Neural cell (in vitro differentiated cells): ENCODE data around the gene ZBTB46. TPM values are rescaled to one million over a fixed set of nuclear protein-coding genes. Genes with fewer than 3 reads are reported as not detected.

ENCODE experiments used
- H2AFZ ChIP-seq: fragments of 200-600, 300-800 bp; sonication (generic), shearing (Covaris generic); 2 replicates; pipeline ENCODE4 v1.6.0; 2014; ENCODE audit warnings: low read depth, mild to moderate bottlenecking, antibody characterized with exemption, low read length, moderate library complexity
- H3F3A ChIP-seq: fragments of 200-600 bp; shearing (Covaris generic); 2 replicates; pipeline ENCODE4 v1.6.1; 2016; ENCODE audit warnings: mild to moderate bottlenecking, moderate library complexity, mixed read lengths, antibody characterized with exemption, low read length; ENCODE audit not compliant: insufficient read depth, poor library complexity, severe bottlenecking
- H3K27ac ChIP-seq: fragments of 200-600, 300-800 bp; sonication (generic), shearing (Covaris generic); 2 replicates; pipeline ENCODE4 v1.5.1; 2014; ENCODE audit warnings: mild to moderate bottlenecking, low read length, moderate library complexity
- H3K27me3 ChIP-seq: fragments of 300-800, 200-600 bp; sonication (generic), shearing (Covaris generic); 2 replicates; pipeline ENCODE4 v1.6.0; 2014; ENCODE audit warnings: mild to moderate bottlenecking, low read depth, low read length, moderate library complexity; ENCODE audit not compliant: insufficient read depth
- H3K36me3 ChIP-seq: fragments of 300-800, 200-600 bp; sonication (generic), shearing (Covaris generic); 2 replicates; pipeline ENCODE4 v1.5.1; 2014; ENCODE audit warnings: mild to moderate bottlenecking, antibody characterized with exemption, low read length, moderate library complexity; ENCODE audit not compliant: insufficient read depth
- H3K4me2 ChIP-seq: fragments of 300-800, 200-600 bp; sonication (generic), shearing (Covaris generic); 2 replicates; pipeline ENCODE4 v1.6.0; 2014; ENCODE audit warnings: mild to moderate bottlenecking, low read length
- H3K4me3 ChIP-seq: fragments of 300-800, 200-600 bp; sonication (generic), shearing (Covaris generic); 2 replicates; pipeline ENCODE4 v1.5.1; 2014; ENCODE audit warnings: mild to moderate bottlenecking, low read length, moderate library complexity
- H3K79me2 ChIP-seq: fragments of 200-600 bp; shearing (Covaris generic); replicated peaks from 2 replicates; pipeline ENCODE4 v1.6.0; 2014; ENCODE audit warnings: mild to moderate bottlenecking, low read length, moderate library complexity; ENCODE audit not compliant: insufficient read depth
- H3K9ac ChIP-seq: fragments of 300-800, 200-600 bp; sonication (generic), shearing (Covaris generic); 2 replicates; pipeline ENCODE4 v1.6.1; 2016; ENCODE audit warnings: mild to moderate bottlenecking, low read length, mixed read lengths
- H3K9me2 ChIP-seq: fragments of 200-600 bp; shearing (Covaris generic); 2 replicates; pipeline ENCODE4 v1.6.1; 2016; ENCODE audit warnings: mild to moderate bottlenecking, low read length, mixed read lengths; ENCODE audit not compliant: insufficient read depth
- H3K9me3 ChIP-seq: fragments of 200-600, 300-800 bp; sonication (generic), shearing (Covaris generic); 2 replicates; pipeline ENCODE4 v1.6.1; 2016; ENCODE audit warnings: mild to moderate bottlenecking, mixed run types, low read length, moderate library complexity, mixed read lengths
- H4K20me1 ChIP-seq: fragments of 200-600 bp; shearing (Covaris generic); 2 replicates; pipeline ENCODE4 v1.6.1; 2016; ENCODE audit warnings: mild to moderate bottlenecking, mixed run types; ENCODE audit not compliant: insufficient read depth
- EP300 ChIP-seq: fragments of 450-650 bp; conservative IDR thresholded peaks from 2 replicates; pipeline ENCODE4 v1.6.1; 2014; ENCODE audit warnings: antibody characterized with exemption, mild to moderate bottlenecking, moderate library complexity; ENCODE audit not compliant: poor library complexity, severe bottlenecking
- EZH2 ChIP-seq: fragments of 200-600, 300-800 bp; shearing (Covaris generic), sonication (generic); IDR thresholded peaks from 2 replicates; pipeline ENCODE4 v1.6.1; 2014; ENCODE audit warnings: antibody characterized with exemption, low read length, borderline replicate concordance, mild to moderate bottlenecking; ENCODE audit not compliant: insufficient read depth, poor library complexity, severe bottlenecking
- MXI1 ChIP-seq: fragments of 450-650 bp; conservative IDR thresholded peaks from 2 replicates; pipeline ENCODE4 v1.6.1; 2014; ENCODE audit warnings: antibody characterized with exemption, mild to moderate bottlenecking; ENCODE audit not compliant: poor library complexity, severe bottlenecking
- POLR2AphosphoS5 ChIP-seq: IDR thresholded peaks from 2 replicates; pipeline ENCODE4 v1.6.1; 2012
- RAD21 ChIP-seq: fragments of 450-650 bp; conservative IDR thresholded peaks from 2 replicates; pipeline ENCODE4 v1.6.1; 2014; ENCODE audit warnings: antibody characterized with exemption, mild to moderate bottlenecking, moderate library complexity
- REST ChIP-seq: IDR thresholded peaks from 2 replicates; pipeline ENCODE4 v1.6.1; 2012; ENCODE audit warnings: borderline replicate concordance
- SMC3 ChIP-seq: fragments of 450-650 bp; conservative IDR thresholded peaks from 2 replicates; pipeline ENCODE4 v1.6.1; 2014; ENCODE audit warnings: antibody characterized with exemption, mild to moderate bottlenecking, moderate library complexity; ENCODE audit not compliant: poor library complexity
- TAF1 ChIP-seq: IDR thresholded peaks from 2 replicates; pipeline ENCODE4 v1.6.1; 2012; ENCODE audit warnings: low read depth
- polyA plus RNA-seq: library from polyadenylated mRNA; depleted of rRNA; stranded (reverse); fragments of >200 nt; gene quantifications from 2 replicates; pipeline ENCODE4 v1.2.3, GENCODE V29; 2014
- TF ChIP-seq, protein P1 (sequence below): fragments of 450-650 bp; IDR thresholded peaks from 2 replicates; pipeline ENCODE4 v1.5.1; 2014; ENCODE audit warnings: antibody characterized with exemption, mild to moderate bottlenecking, moderate library complexity; ENCODE audit not compliant: poor library complexity, severe bottlenecking

The ZBTB46 gene
- polyA plus RNA-seq, 1 donor from 2014 or later: 15.0 TPM

- Histone ChIP-seq H3K79me2 (no peaks in the 10 kb centered on the region), H3K36me3 (no peaks in the 10 kb centered on the region), H2AFZ (no peak overlapping the region), H3K4me3 (no peak overlapping the region), H3K4me2 (no peak overlapping the region), H3K27ac (no peak overlapping the region), H3K9me2 (no peaks in the 10 kb centered on the region), H4K20me1 (no peaks in the 10 kb centered on the region), H3F3A (no peaks in the 10 kb centered on the region), H3K9me3 (no peaks in the 10 kb centered on the region), H3K9ac (no peak overlapping the region), H3K27me3 (no peaks in the 10 kb centered on the region)
- TF ChIP-seq, protein P1, sequence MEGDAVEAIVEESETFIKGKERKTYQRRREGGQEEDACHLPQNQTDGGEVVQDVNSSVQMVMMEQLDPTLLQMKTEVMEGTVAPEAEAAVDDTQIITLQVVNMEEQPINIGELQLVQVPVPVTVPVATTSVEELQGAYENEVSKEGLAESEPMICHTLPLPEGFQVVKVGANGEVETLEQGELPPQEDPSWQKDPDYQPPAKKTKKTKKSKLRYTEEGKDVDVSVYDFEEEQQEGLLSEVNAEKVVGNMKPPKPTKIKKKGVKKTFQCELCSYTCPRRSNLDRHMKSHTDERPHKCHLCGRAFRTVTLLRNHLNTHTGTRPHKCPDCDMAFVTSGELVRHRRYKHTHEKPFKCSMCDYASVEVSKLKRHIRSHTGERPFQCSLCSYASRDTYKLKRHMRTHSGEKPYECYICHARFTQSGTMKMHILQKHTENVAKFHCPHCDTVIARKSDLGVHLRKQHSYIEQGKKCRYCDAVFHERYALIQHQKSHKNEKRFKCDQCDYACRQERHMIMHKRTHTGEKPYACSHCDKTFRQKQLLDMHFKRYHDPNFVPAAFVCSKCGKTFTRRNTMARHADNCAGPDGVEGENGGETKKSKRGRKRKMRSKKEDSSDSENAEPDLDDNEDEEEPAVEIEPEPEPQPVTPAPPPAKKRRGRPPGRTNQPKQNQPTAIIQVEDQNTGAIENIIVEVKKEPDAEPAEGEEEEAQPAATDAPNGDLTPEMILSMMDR: no peak
- TF ChIP-seq EP300: no peak
Observed at GRCh38 chr20:63744158-63744557, 86.9 kb downstream of the ZBTB46 start.

GRCh38 chr20:63743210-63743970, 87.7 kb downstream of the ZBTB46 start:
- H3K36me3 ChIP-seq: no peaks in the 10 kb centered on the region
- TF ChIP-seq MXI1 (no peak), RAD21 (no peak), SMC3 (no peak), EZH2 (no peak), TAF1 (no peak), REST (no peak), POLR2AphosphoS5 (no peak), EP300 (no peak)
- TF ChIP-seq, protein P1: no peak

More at GRCh38 chr20:63743210-63743970, 87.7 kb downstream of the ZBTB46 start:
- Histone ChIP-seq H3K27me3 (no peaks in the 10 kb centered on the region), H3F3A (no peaks in the 10 kb centered on the region), H3K27ac (no peak overlapping the region), H2AFZ (no peak overlapping the region), H4K20me1 (no peaks in the 10 kb centered on the region), H3K79me2 (no peaks in the 10 kb centered on the region), H3K9me3 (no peaks in the 10 kb centered on the region), H3K9me2 (no peaks in the 10 kb centered on the region), H3K4me3 (no peak overlapping the region), H3K9ac (no peak overlapping the region), H3K4me2 (no peak overlapping the region)
